Osteoblast (primary cell): ENCODE data around the gene SHISAL1. TPM values are rescaled to one million over a fixed set of nuclear protein-coding genes. Genes with fewer than 3 reads are reported as not detected.

ENCODE experiments used
- DNase-seq: peaks from one replicate; pipeline ENCODE4 v3.0.0; 2011; ENCODE audit warnings: low spot score, mixed read lengths; ENCODE audit not compliant: insufficient read length; ENCODE audit errors: missing footprints
- H2AFZ ChIP-seq: 2 replicates; pipeline ENCODE4 v1.6.0; 2011; ENCODE audit warnings: mild to moderate bottlenecking, low read length
- H3K27ac ChIP-seq: 2 replicates; pipeline ENCODE4 v1.5.1; 2011; ENCODE audit warnings: mild to moderate bottlenecking, low read depth, low read length, moderate library complexity
- H3K27me3 ChIP-seq: 2 replicates; pipeline ENCODE4 v1.6.0; 2012; ENCODE audit warnings: mild to moderate bottlenecking, control low read depth, inconsistent platforms, low read length, moderate library complexity; ENCODE audit not compliant: insufficient read depth
- H3K36me3 ChIP-seq: 2 replicates; pipeline ENCODE4 v1.5.1; 2011; ENCODE audit warnings: mild to moderate bottlenecking, low read length, control low read depth, moderate library complexity; ENCODE audit not compliant: insufficient read depth
- H3K4me1 ChIP-seq: 2 replicates; pipeline ENCODE4 v1.5.1; 2011; ENCODE audit warnings: mild to moderate bottlenecking, low read length, control low read depth, moderate library complexity; ENCODE audit not compliant: insufficient read depth
- H3K4me2 ChIP-seq: 2 replicates; pipeline ENCODE4 v1.6.0; 2011; ENCODE audit warnings: mild to moderate bottlenecking, low read length; ENCODE audit not compliant: insufficient read depth
- H3K4me3 ChIP-seq: fragments of 200-600 bp; sonication (generic); 3 replicates; pipeline ENCODE4 v1.5.1; 2012; ENCODE audit warnings: mild to moderate bottlenecking, low read length, inconsistent platforms; ENCODE audit not compliant: insufficient read depth
- H3K79me2 ChIP-seq: 2 replicates; pipeline ENCODE4 v1.6.0; 2012; ENCODE audit warnings: mild to moderate bottlenecking, low read length, control low read depth, inconsistent platforms; ENCODE audit not compliant: insufficient read depth
- H3K9me3 ChIP-seq: 2 replicates; pipeline ENCODE4 v1.5.1; 2011; ENCODE audit warnings: low read depth, low read length, control low read depth
- H4K20me1 ChIP-seq: 2 replicates; pipeline ENCODE4 v1.6.0; 2012; ENCODE audit warnings: mild to moderate bottlenecking, low read length, control low read depth; ENCODE audit not compliant: insufficient read depth
- CTCF ChIP-seq: IDR thresholded peaks from 2 replicates; pipeline ENCODE4 v1.5.1; 2011; ENCODE audit warnings: mild to moderate bottlenecking, low read depth, low read length, moderate library complexity; ENCODE audit errors: extremely low read depth
- total RNA-seq: library from RNA; depleted of rRNA; stranded (reverse); fragments of >200 nt; gene quantifications from 2 replicates; pipeline ENCODE4 v1.2.3, GENCODE V29; 2012

SHISAL1 gene
- total RNA-seq, 1 donor, result 52.5 TPM

- H3K79me2 ChIP-seq, result no peaks in the 10 kb centered on the region
- TF ChIP-seq CTCF, result no peak
- no peaks in the 10 kb centered on the region for H3K36me3 ChIP-seq
- no peak overlapping the region for H3K4me2 ChIP-seq
- no peak overlapping the region for H3K4me3 ChIP-seq
- no peak overlapping the region for H3K27ac ChIP-seq
- H3K4me1 ChIP-seq, result peaks cover 11% of the 10 kb centered on the region
- DNase-seq, result peak; percentile 69
- no peaks in the 10 kb centered on the region for H4K20me1 ChIP-seq
- H3K27me3 ChIP-seq, result peaks cover 6% of the 10 kb centered on the region
- no peak overlapping the region for H2AFZ ChIP-seq
- H3K9me3 ChIP-seq, result no peaks in the 10 kb centered on the region
Observed at GRCh38 chr22:44335903-44336803, 23.4 kb upstream of the SHISAL1 start.

- no peak for TF ChIP-seq CTCF
- H3K4me2 ChIP-seq, result no peak overlapping the region
- DNase-seq, result no peak
- peaks cover 3% of the 10 kb centered on the region for H4K20me1 ChIP-seq
- no peak overlapping the region for H3K27ac ChIP-seq
- peaks cover 2% of the 10 kb centered on the region for H3K79me2 ChIP-seq
- no peak overlapping the region for H2AFZ ChIP-seq
- H3K36me3 ChIP-seq, result no peaks in the 10 kb centered on the region
- H3K27me3 ChIP-seq, result peaks cover 9% of the 10 kb centered on the region
- no peaks in the 10 kb centered on the region for H3K9me3 ChIP-seq
- H3K4me1 ChIP-seq, result peaks cover 13% of the 10 kb centered on the region
- H3K4me3 ChIP-seq, result no peak overlapping the region
Observed at GRCh38 chr22:44335066-44335839, 22.5 kb upstream of the SHISAL1 start.

GRCh38 chr22:44333847-44334635 lies 21.3 kb upstream of the SHISAL1 start:
- Histone ChIP-seq H3K9me3 (no peaks in the 10 kb centered on the region), H3K4me3 (no peak overlapping the region), H2AFZ (no peak overlapping the region), H3K4me1 (peaks cover 20% of the 10 kb centered on the region), H3K27ac (no peak overlapping the region), H4K20me1 (peaks cover 5% of the 10 kb centered on the region), H3K4me2 (no peak overlapping the region), H3K79me2 (peaks cover 14% of the 10 kb centered on the region), H3K36me3 (no peaks in the 10 kb centered on the region), H3K27me3 (peaks cover 13% of the 10 kb centered on the region)
- TF ChIP-seq CTCF, result no peak
- peak; percentile 71 for DNase-seq
